Breast epithelium (tissue), 4 donors: ENCODE measurements around the gene APOA4. TPM values are rescaled to one million over a fixed set of nuclear protein-coding genes. Genes with fewer than 3 reads are reported as not detected.

ENCODE experiments used
- DNase-seq, 2 donors: peaks; one replicate each; pipeline ENCODE4 v3.0.0-alpha.2; 2019; ENCODE audit warnings: low spot score in 2 of 2
- H3K27ac ChIP-seq, 2 donors: fragments of 200-600 bp; sonication (generic) in 1 of 2; one replicate each; pipeline ENCODE4 v1.5.1; 2016 to 2019; ENCODE audit warnings: mild to moderate bottlenecking in 1 of 2
- H3K27me3 ChIP-seq, 2 donors: fragments of 200-600 bp; sonication (generic) in 1 of 2; one replicate each; pipeline versions ENCODE4 v1.5.1 to v1.6.0; 2017 to 2019; ENCODE audit warnings: control low read depth in 1 of 2, mild to moderate bottlenecking in 1 of 2
- H3K36me3 ChIP-seq: fragments of 200-600 bp; one replicate; pipeline ENCODE4 v1.5.1; 2019
- H3K4me1 ChIP-seq, 2 donors: fragments of 200-600 bp; sonication (generic); one replicate each; pipeline ENCODE4 v1.5.1; 2016 to 2019; ENCODE audit warnings: control low read depth in 1 of 2
- H3K4me3 ChIP-seq, 3 donors: fragments of 200-600 bp; sonication (generic); 1 replicate in 2 of 3; 2 replicates in 1 of 3; pipeline ENCODE4 v1.5.1; 2016 to 2019; ENCODE audit warnings: mild to moderate bottlenecking in 3 of 3, moderate library complexity in 2 of 3
- H3K9me3 ChIP-seq, 2 donors: fragments of 200-600 bp; sonication (generic) in 1 of 2; one replicate each; pipeline ENCODE4 v1.5.1; 2016 to 2019; ENCODE audit warnings: control low read depth in 1 of 2
- CTCF ChIP-seq, 3 donors: fragments of 450-650 bp; IDR thresholded peaks; one replicate each; pipeline ENCODE4 v1.5.1; 2016 to 2017; ENCODE audit warnings: antibody characterized with exemption in 3 of 3, mild to moderate bottlenecking in 3 of 3, moderate library complexity in 3 of 3
- POLR2A ChIP-seq: fragments of 450-650 bp; IDR thresholded peaks from one replicate; pipeline ENCODE4 v1.6.1; 2016; ENCODE audit warnings: antibody characterized with exemption, mild to moderate bottlenecking, moderate library complexity
- POLR2AphosphoS5 ChIP-seq, 3 donors: sonication (generic); formaldehyde crosslinking; IDR thresholded peaks; one replicate each; pipeline ENCODE4 v1.6.1; 2017; ENCODE audit warnings: antibody characterized with exemption in 3 of 3
- intact Hi-C: fragments of 100-400 bp; cut with DNase I; formaldehyde crosslinking; loops from one replicate; pipeline ENCODE4 v1.15.1; 2023; ENCODE audit warnings: low total_unique reads
- total RNA-seq, 3 donors: library from RNA; depleted of rRNA; stranded (reverse); fragments of >200 nt; gene quantifications; one replicate each; pipeline ENCODE4 v1.1.0, GENCODE V29; 2016

The APOA4 gene
- total RNA-seq, 3 donors from 2014 or later, result 0.33 TPM; not detected in 2

DNA sequence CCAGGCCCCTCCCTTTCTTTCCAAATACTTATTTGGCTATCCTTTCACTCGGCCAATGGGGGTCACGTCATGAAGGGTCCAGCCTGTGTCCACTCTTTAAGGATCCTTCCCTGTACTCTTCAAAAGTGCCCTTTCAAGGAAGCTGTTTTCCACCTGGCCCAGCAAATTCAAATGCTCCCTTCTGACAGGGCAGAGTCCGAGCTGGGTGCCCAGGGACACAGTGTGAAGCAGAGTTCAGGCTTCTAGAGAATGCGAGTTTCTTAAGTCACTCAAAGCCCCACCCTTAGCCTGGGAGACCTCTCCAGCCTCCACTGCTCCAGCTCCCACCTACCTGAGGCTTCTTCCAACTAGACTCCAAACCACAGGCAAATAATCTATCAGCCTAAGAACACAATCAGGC lies 19.8 kb upstream of the APOA4 start:
- Histone ChIP-seq H3K4me3 (no peak overlapping the region), H3K27me3 (no peaks in the 10 kb centered on the region), H3K9me3 (no peaks in the 10 kb centered on the region), H3K4me1 (no peaks in the 10 kb centered on the region), H3K36me3 (peaks cover 5% of the 10 kb centered on the region), H3K27ac (no peak overlapping the region)
- TF ChIP-seq CTCF (IDR thresholded peaks at IDR 0.05) (no peak), POLR2AphosphoS5 (IDR thresholded peaks at IDR 0.05) (no peak), POLR2A (no peak)
- intact Hi-C loops, result no loop called here
- DNase-seq, result no peak

DNA sequence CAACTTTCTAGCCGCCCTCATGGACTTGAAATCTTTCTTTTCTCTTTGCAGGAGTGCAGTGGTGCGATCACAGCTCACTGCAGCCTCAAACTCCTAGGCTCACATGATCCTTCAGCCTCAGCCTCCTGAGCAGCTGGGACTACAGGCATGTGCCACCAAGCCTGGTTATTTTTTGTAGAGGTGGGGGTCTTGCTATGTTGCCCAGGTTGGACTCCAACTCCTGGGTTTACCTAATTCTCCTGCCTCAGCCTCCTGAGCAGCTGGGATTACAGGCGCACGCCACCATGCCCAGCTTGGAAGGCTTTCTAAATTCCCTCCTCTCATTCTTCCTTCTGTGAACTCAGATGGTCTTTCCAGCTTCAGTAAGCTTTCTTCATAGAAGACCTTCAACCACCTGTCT lies 19.0 kb upstream of the APOA4 start:
- H3K4me1 ChIP-seq, result no peaks in the 10 kb centered on the region
- no peaks in the 10 kb centered on the region for H3K9me3 ChIP-seq
- H3K4me3 ChIP-seq, result no peak overlapping the region
- TF ChIP-seq CTCF (IDR thresholded peaks at IDR 0.05) (no peak), POLR2A (no peak), POLR2AphosphoS5 (IDR thresholded peaks at IDR 0.05) (no peak)
- H3K36me3 ChIP-seq, result peaks cover 3% of the 10 kb centered on the region
- no peaks in the 10 kb centered on the region for H3K27me3 ChIP-seq
- DNase-seq, result no peak
- intact Hi-C loops, result no loop called here
- no peak overlapping the region for H3K27ac ChIP-seq

DNA sequence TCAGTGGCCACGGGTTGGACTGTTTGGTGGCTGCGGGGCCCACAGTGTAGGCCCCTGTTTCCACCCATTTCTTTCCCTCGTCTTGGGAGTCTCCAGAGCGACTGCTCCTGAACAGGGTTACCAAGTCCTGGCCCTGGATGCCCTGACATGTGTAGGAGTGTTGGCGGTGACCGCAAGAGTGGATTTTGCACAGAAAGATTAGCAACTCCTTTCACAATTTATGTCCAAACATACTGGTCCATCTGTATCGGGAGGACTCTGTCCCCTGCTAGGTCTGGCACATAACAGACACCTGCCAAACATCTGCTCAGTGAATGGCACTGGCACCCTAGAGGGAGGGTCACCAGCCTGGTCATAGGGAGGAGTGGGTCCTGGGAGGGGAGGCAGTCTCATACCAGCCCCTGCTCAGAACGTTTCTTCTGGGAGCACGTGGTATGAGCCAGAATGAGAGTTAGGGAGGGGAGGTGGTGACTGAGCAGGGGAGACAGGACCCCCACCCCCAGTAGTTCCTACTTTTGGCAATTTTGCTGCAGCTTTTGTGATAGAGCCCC lies 17.7 kb upstream of the APOA4 start:
- intact Hi-C loops, result no loop called here
- DNase-seq, result no peak
- H3K27ac ChIP-seq, result no peak overlapping the region
- TF ChIP-seq POLR2A (no peak), CTCF (IDR thresholded peaks at IDR 0.05) (no peak), POLR2AphosphoS5 (IDR thresholded peaks at IDR 0.05) (no peak)
- no peaks in the 10 kb centered on the region for H3K9me3 ChIP-seq
- no peaks in the 10 kb centered on the region for H3K4me1 ChIP-seq
- no peak overlapping the region for H3K4me3 ChIP-seq
- no peaks in the 10 kb centered on the region for H3K27me3 ChIP-seq
- H3K36me3 ChIP-seq, result no peaks in the 10 kb centered on the region

DNA sequence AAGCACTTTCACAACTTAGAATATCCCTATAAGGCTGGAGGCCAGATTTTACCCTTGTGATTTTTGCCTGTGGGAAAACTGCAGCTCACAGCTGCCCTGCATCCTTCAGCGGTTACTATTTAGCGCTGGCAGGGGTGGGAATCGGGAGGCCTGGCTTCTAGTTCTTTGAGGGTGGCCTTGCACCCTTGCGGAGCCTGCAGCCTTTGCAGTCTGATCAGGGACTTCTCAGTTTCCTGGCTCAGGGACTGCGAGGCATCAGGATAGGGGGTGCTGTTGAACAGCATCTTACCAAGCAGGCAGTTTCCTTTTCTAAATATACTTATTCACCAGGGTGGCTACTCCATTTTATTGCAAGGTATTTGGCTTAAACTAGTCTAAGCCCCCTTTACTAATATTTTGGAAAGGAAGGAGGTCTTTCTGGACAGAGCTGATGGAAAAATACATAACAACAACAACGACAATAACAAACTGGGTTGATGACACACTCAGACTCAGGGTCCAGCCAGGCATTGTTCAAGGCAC lies 17.2 kb upstream of the APOA4 start:
- Histone ChIP-seq H3K36me3 (no peaks in the 10 kb centered on the region), H3K4me1 (no peaks in the 10 kb centered on the region), H3K9me3 (no peaks in the 10 kb centered on the region), H3K27me3 (no peaks in the 10 kb centered on the region), H3K27ac (no peak overlapping the region), H3K4me3 (no peak overlapping the region)
- no peak for DNase-seq
- intact Hi-C loops, result no loop called here
- TF ChIP-seq POLR2A, result no peak
- no peak for TF ChIP-seq CTCF (IDR thresholded peaks at IDR 0.05)
- no peak for TF ChIP-seq POLR2AphosphoS5 (IDR thresholded peaks at IDR 0.05)

DNA sequence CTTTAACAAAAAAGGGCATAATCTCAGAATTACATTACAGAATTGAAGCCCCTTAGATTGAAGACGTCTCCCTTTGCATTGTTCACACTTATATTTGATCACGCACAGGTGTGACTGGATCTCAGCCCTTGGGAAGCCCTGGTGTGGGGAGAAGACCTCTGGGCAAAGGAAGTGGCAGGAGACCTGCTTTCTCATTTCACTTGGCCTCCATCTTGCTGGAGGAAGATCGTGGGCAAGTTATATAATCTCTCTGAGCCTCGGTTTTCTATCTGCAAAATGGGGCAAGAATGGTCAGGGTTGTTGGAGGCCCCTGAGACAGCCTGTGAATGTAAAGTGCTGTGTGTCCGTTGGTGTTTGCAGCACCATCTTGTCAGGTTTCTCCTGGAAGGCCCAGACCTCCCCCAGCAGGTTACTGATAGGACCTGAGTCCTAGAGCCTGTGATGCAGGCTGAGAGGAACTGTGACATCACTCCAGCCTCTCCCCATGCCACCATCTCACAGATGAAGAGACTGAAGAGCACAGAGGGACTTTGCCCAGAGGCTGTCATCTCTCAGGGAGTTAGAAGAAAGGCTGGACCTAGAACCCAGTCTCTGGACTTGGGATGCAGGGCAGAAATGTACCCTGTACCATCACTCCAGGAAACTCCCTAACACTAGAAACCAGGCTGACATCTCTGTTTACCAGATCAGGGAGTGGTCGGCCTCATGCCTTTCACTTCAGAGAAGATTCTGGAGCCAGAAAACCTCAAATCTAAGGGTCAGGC lies 15.4 kb upstream of the APOA4 start:
- no peak overlapping the region for H3K27ac ChIP-seq
- H3K4me3 ChIP-seq, result no peak overlapping the region
- DNase-seq, result no peak
- H3K27me3 ChIP-seq, result no peaks in the 10 kb centered on the region
- no peaks in the 10 kb centered on the region for H3K9me3 ChIP-seq
- intact Hi-C loops, result no loop called here
- TF ChIP-seq CTCF (IDR thresholded peaks at IDR 0.05) (no peak), POLR2A (no peak), POLR2AphosphoS5 (IDR thresholded peaks at IDR 0.05) (no peak)
- no peaks in the 10 kb centered on the region for H3K36me3 ChIP-seq
- H3K4me1 ChIP-seq, result no peaks in the 10 kb centered on the region
